OCI-LY1 (cell line): ENCODE data around the gene SPRED1.

Source experiments
- H2AFZ ChIP-seq: fragments of 200-600 bp; sonication (generic), shearing (Covaris generic); 2 replicates; pipeline ENCODE4 v1.6.0; 2014; ENCODE audit warnings: antibody characterized with exemption, mild to moderate bottlenecking, low read length
- H3F3A ChIP-seq: fragments of 200-600 bp; sonication (generic), shearing (Covaris generic); 2 replicates; pipeline ENCODE4 v1.6.0; 2014; ENCODE audit warnings: mild to moderate bottlenecking, antibody characterized with exemption, low read length, moderate library complexity; ENCODE audit not compliant: insufficient read depth
- H3K27ac ChIP-seq: fragments of 200-600 bp; sonication (generic); 2 replicates; pipeline ENCODE4 v1.5.1; 2014; ENCODE audit warnings: low read length, mixed run types, mild to moderate bottlenecking, low read depth; ENCODE audit not compliant: poor library complexity, severe bottlenecking
- H3K27me3 ChIP-seq: fragments of 200-600 bp; sonication (generic); 2 replicates; pipeline ENCODE4 v1.6.0; 2014; ENCODE audit warnings: antibody characterized with exemption, mild to moderate bottlenecking, low read length, moderate library complexity; ENCODE audit not compliant: insufficient read depth
- H3K36me3 ChIP-seq: fragments of 200-600 bp; sonication (generic); 2 replicates; pipeline ENCODE4 v1.6.1; 2014; ENCODE audit warnings: mild to moderate bottlenecking, antibody characterized with exemption, low read length, moderate library complexity, mixed read lengths; ENCODE audit not compliant: insufficient read depth
- H3K4me1 ChIP-seq: fragments of 200-600 bp; sonication (generic); 2 replicates; pipeline ENCODE4 v1.5.1; 2014; ENCODE audit warnings: mild to moderate bottlenecking, low read length, moderate library complexity; ENCODE audit not compliant: insufficient read depth, severe bottlenecking
- H3K4me2 ChIP-seq: fragments of 200-600 bp; sonication (generic), shearing (Covaris generic); 2 replicates; pipeline ENCODE4 v1.6.1; 2014; ENCODE audit warnings: low read length
- H3K4me3 ChIP-seq: fragments of 200-600 bp; sonication (generic); 2 replicates; pipeline ENCODE4 v1.5.1; 2014; ENCODE audit warnings: low read length, low read depth, mild to moderate bottlenecking, mixed read lengths; ENCODE audit not compliant: poor library complexity, severe bottlenecking
- H3K79me2 ChIP-seq: fragments of 200-600 bp; shearing (Covaris generic); 2 replicates; pipeline ENCODE4 v1.6.1; 2016; ENCODE audit warnings: mixed run types, low read length, mixed read lengths; ENCODE audit not compliant: insufficient read depth
- H3K9ac ChIP-seq: fragments of 200-600 bp; sonication (generic), shearing (Covaris generic); 2 replicates; pipeline ENCODE4 v1.6.1; 2014; ENCODE audit warnings: mild to moderate bottlenecking, low read length, mixed read lengths
- H3K9me2 ChIP-seq: fragments of 200-600 bp; sonication (generic), shearing (Covaris generic); 2 replicates; pipeline ENCODE4 v1.6.1; 2014; ENCODE audit warnings: low read depth, mild to moderate bottlenecking, low read length, mixed read lengths
- H3K9me3 ChIP-seq: fragments of 200-600 bp; shearing (Covaris generic); 2 replicates; pipeline ENCODE4 v1.6.1; 2014; ENCODE audit warnings: low read length, mixed read lengths
- H4K20me1 ChIP-seq: fragments of 200-600 bp; sonication (generic), shearing (Covaris generic); 2 replicates; pipeline ENCODE4 v1.6.0; 2016; ENCODE audit warnings: mild to moderate bottlenecking, low read length; ENCODE audit not compliant: insufficient read depth
- EZH2 ChIP-seq: fragments of 200-600 bp; sonication (generic), shearing (Covaris generic); IDR thresholded peaks from 2 replicates; pipeline ENCODE4 v1.8.0; 2017; ENCODE audit warnings: borderline replicate concordance, mixed run types, mild to moderate bottlenecking, antibody characterized with exemption, low read length, moderate library complexity, mixed read lengths
- TF ChIP-seq, protein P1 (sequence below): fragments of 200-600 bp; sonication (generic), shearing (Covaris generic); IDR thresholded peaks from 2 replicates; pipeline ENCODE4 v1.5.1; 2017; ENCODE audit warnings: mild to moderate bottlenecking, antibody characterized with exemption, low read length, moderate library complexity, mixed read lengths

Gene SPRED1

DNA sequence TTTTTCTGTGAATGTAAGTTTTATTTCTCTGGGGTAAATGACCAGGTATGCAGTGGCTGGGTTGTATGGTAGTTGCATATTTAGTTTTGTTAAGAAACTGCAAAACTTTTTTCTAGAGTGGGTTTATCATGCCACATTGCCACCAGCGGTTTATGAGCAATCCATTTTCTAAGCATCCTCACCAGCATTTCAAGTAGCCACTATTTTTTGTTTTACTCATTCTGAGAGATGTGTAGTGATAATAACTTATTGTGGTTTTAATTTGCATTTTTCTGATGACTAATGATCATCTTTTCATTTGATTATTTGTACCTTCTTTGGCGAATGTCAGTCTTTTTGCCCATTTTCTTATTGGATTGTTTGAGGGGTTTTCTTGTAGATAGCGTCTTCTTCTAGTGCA is 56.2 kb downstream of the SPRED1 start:
- TF ChIP-seq EZH2, result no peak
- TF ChIP-seq, protein P1, sequence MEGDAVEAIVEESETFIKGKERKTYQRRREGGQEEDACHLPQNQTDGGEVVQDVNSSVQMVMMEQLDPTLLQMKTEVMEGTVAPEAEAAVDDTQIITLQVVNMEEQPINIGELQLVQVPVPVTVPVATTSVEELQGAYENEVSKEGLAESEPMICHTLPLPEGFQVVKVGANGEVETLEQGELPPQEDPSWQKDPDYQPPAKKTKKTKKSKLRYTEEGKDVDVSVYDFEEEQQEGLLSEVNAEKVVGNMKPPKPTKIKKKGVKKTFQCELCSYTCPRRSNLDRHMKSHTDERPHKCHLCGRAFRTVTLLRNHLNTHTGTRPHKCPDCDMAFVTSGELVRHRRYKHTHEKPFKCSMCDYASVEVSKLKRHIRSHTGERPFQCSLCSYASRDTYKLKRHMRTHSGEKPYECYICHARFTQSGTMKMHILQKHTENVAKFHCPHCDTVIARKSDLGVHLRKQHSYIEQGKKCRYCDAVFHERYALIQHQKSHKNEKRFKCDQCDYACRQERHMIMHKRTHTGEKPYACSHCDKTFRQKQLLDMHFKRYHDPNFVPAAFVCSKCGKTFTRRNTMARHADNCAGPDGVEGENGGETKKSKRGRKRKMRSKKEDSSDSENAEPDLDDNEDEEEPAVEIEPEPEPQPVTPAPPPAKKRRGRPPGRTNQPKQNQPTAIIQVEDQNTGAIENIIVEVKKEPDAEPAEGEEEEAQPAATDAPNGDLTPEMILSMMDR, result no peak
- Histone ChIP-seq H3K27me3 (no peaks in the 10 kb centered on the region), H3F3A (no peaks in the 10 kb centered on the region), H3K36me3 (no peaks in the 10 kb centered on the region), H2AFZ (no peak overlapping the region), H3K9me3 (no peaks in the 10 kb centered on the region), H3K4me2 (no peak overlapping the region), H3K79me2 (no peaks in the 10 kb centered on the region), H3K9ac (no peak overlapping the region), H3K4me3 (no peak overlapping the region), H3K4me1 (peaks cover 24% of the 10 kb centered on the region), H3K9me2 (no peaks in the 10 kb centered on the region), H3K27ac (no peak overlapping the region), H4K20me1 (no peaks in the 10 kb centered on the region)

DNA sequence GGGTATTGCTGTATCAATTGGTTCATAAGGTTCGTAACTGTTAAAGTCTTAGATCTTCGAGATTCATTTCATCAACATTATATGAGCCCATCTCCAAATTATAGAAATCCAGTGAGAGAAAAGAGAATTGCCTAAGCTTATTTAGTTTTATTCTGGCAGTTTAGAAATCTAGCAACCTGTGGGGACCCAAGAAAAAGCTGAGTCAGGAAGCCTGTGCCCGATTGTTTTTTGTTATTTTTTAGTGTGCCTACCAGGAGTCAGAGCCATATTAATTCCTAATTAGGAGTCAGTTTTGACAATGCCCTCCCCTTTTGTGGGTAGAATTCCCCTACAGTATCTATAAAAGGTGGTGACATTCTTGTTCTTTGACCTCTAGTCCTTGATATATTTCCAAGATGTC is 59.6 kb downstream of the SPRED1 start:
- peaks cover 14% of the 10 kb centered on the region for H3K4me1 ChIP-seq
- H3K9ac ChIP-seq, result no peak overlapping the region
- no peaks in the 10 kb centered on the region for H3F3A ChIP-seq
- no peaks in the 10 kb centered on the region for H3K9me2 ChIP-seq
- no peaks in the 10 kb centered on the region for H3K79me2 ChIP-seq
- no peak overlapping the region for H3K4me2 ChIP-seq
- H3K27ac ChIP-seq, result no peak overlapping the region
- no peaks in the 10 kb centered on the region for H3K36me3 ChIP-seq
- H3K27me3 ChIP-seq, result no peaks in the 10 kb centered on the region
- TF ChIP-seq, protein P1, result no peak
- TF ChIP-seq EZH2, result no peak
- H2AFZ ChIP-seq, result no peak overlapping the region
- no peak overlapping the region for H3K4me3 ChIP-seq
- H3K9me3 ChIP-seq, result no peaks in the 10 kb centered on the region
- no peaks in the 10 kb centered on the region for H4K20me1 ChIP-seq

DNA sequence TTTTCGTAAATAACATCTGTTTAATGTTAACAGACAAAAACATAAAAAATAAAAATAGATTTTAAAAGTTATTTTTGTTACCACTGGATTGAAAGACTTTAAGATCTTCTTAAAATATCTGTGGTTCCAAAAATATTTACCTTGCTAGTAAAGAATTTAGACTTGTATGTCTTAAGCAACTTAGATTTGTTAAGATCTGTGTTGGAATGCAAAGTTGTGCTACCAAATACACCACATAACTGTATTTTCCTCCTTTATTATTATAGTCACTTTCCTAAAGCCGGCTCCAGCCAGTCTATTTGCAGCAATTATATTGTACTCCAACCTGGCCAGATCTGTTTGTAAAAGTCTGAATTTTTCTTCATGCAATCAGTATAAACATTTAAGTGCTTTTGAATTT is 63.7 kb downstream of the SPRED1 start:
- no peak overlapping the region for H3K4me3 ChIP-seq
- H3K27me3 ChIP-seq, result no peaks in the 10 kb centered on the region
- H3K9me3 ChIP-seq, result no peaks in the 10 kb centered on the region
- no peaks in the 10 kb centered on the region for H3K79me2 ChIP-seq
- no peaks in the 10 kb centered on the region for H3K36me3 ChIP-seq
- H3K4me1 ChIP-seq, result no peaks in the 10 kb centered on the region
- TF ChIP-seq, protein P1, result no peak
- TF ChIP-seq EZH2, result no peak
- H3F3A ChIP-seq, result no peaks in the 10 kb centered on the region
- H3K27ac ChIP-seq, result no peak overlapping the region
- H4K20me1 ChIP-seq, result no peaks in the 10 kb centered on the region
- H3K4me2 ChIP-seq, result no peak overlapping the region
- no peak overlapping the region for H3K9ac ChIP-seq
- H3K9me2 ChIP-seq, result no peaks in the 10 kb centered on the region
- H2AFZ ChIP-seq, result no peak overlapping the region
